Lower lobe of right lung (tissue), 2 donors: ENCODE results near the gene CTRB2. TPM values are rescaled to one million over a fixed set of nuclear protein-coding genes. Genes with fewer than 3 reads are reported as not detected.
"Not testable (repeated sequence)": the region's sequence is repeated elsewhere in the genome, so short reads cannot be mapped to it uniquely, and the experiment has no call there.

ENCODE experiments used
- ATAC-seq, 2 donors: fragments of 200-7000 bp; cut with Tn5 transposase; one replicate each; pipeline ENCODE4 v1.9.1; 2020 to 2022; ENCODE audit warnings: mild to moderate bottlenecking in 2 of 2, moderate library complexity in 2 of 2
- DNase-seq: peaks from one replicate; pipeline ENCODE4 v3.0.0-alpha.2; 2020
- H3K27ac ChIP-seq: fragments of 200-600 bp; one replicate; pipeline ENCODE4 v1.8.0; 2022
- H3K27me3 ChIP-seq: fragments of 200-600 bp; one replicate; pipeline ENCODE4 v1.8.0; 2022; ENCODE audit warnings: low read depth
- H3K36me3 ChIP-seq: fragments of 200-600 bp; one replicate; pipeline ENCODE4 v1.8.0; 2022; ENCODE audit warnings: mild to moderate bottlenecking
- H3K4me1 ChIP-seq: fragments of 200-600 bp; one replicate; pipeline ENCODE4 v1.8.0; 2022
- H3K4me3 ChIP-seq: fragments of 200-600 bp; one replicate; pipeline ENCODE4 v1.8.0; 2022; ENCODE audit warnings: mild to moderate bottlenecking
- H3K9me3 ChIP-seq: fragments of 200-600 bp; one replicate; pipeline ENCODE4 v1.8.0; 2022
- intact Hi-C: fragments of 100-400 bp; cut with DNase I; formaldehyde crosslinking; loops from one replicate; pipeline ENCODE4 v1.11.0; 2022
- total RNA-seq: library from RNA; stranded (reverse); fragmentation: NEBNext Ultra II Directional; extraction: Animal tissue kit (Norgen Biotek cat#: 25700); gene quantifications from one replicate; pipeline ENCODE4 v1.2.1, GENCODE V29; 2021
- TF ChIP-seq, protein P1 (sequence below): fragments of 200-600 bp; IDR thresholded peaks from one replicate; pipeline ENCODE4 v1.8.0; 2022; ENCODE audit warnings: antibody characterized with exemption, mild to moderate bottlenecking
- donor health status: DM: no; HTN: yes; CAD: no; lungs with severe emphysema.

The CTRB2 gene
- total RNA-seq, 1 donor from 2014 or later: 0.44 TPM

GRCh38 chr16:75207831-75208230 is 870 bp upstream of the CTRB2 start:
- H3K4me1 ChIP-seq: no peaks in the 10 kb centered on the region
- intact Hi-C loops: no loop called here
- H3K4me3 ChIP-seq: no peak overlapping the region
- H3K36me3 ChIP-seq: no peaks in the 10 kb centered on the region
- ATAC-seq (no peak), DNase-seq (no peak)
- H3K27ac ChIP-seq: no peak overlapping the region
- H3K27me3 ChIP-seq: no peaks in the 10 kb centered on the region
- TF ChIP-seq, protein P1, sequence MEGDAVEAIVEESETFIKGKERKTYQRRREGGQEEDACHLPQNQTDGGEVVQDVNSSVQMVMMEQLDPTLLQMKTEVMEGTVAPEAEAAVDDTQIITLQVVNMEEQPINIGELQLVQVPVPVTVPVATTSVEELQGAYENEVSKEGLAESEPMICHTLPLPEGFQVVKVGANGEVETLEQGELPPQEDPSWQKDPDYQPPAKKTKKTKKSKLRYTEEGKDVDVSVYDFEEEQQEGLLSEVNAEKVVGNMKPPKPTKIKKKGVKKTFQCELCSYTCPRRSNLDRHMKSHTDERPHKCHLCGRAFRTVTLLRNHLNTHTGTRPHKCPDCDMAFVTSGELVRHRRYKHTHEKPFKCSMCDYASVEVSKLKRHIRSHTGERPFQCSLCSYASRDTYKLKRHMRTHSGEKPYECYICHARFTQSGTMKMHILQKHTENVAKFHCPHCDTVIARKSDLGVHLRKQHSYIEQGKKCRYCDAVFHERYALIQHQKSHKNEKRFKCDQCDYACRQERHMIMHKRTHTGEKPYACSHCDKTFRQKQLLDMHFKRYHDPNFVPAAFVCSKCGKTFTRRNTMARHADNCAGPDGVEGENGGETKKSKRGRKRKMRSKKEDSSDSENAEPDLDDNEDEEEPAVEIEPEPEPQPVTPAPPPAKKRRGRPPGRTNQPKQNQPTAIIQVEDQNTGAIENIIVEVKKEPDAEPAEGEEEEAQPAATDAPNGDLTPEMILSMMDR: no peak
- H3K9me3 ChIP-seq: no peaks in the 10 kb centered on the region

- H3K4me1 ChIP-seq, H3K36me3 ChIP-seq, H3K27ac ChIP-seq, H3K4me3 ChIP-seq, H3K27me3 ChIP-seq, H3K9me3 ChIP-seq, intact Hi-C loops, DNase-seq: not testable (repeated sequence)
- ATAC-seq: peak; percentile 4 to 6
Measured at GRCh38 chr16:75205961-75206748, 806 bp downstream of the CTRB2 start.

DNA sequence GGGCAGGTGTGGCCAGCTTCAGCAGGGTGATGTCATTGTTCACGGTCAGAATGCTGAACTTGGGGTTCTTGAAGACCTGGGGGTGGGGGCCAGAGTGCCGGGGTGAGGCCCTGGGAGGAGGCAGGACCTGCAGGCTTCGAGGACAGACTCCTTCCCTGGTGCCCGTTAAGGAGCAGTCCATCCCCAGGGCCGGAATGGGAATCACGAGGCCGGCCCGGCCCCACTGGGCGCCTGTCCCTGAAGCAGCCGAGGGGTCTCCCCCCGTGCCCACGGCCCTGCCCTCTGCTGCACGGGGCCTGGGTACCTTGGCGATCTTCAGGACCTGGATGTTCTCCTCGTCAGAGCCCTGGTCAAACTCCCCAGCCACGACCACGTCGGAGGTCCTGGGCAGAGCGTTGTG is 1.5 kb downstream of the CTRB2 start:
- H3K27me3 ChIP-seq, intact Hi-C loops, H3K27ac ChIP-seq, ATAC-seq, H3K9me3 ChIP-seq, H3K36me3 ChIP-seq, H3K4me3 ChIP-seq, H3K4me1 ChIP-seq: not testable (repeated sequence)
- peak; percentile 6 for DNase-seq

GRCh38 chr16:75204905-75205304 is 2.1 kb downstream of the CTRB2 start:
- DNase-seq, H3K36me3 ChIP-seq, H3K9me3 ChIP-seq, intact Hi-C loops, H3K27me3 ChIP-seq, H3K4me3 ChIP-seq, H3K27ac ChIP-seq, H3K4me1 ChIP-seq: not testable (repeated sequence)
- peak in 1 of 2 donors; percentile 2 for ATAC-seq

DNA sequence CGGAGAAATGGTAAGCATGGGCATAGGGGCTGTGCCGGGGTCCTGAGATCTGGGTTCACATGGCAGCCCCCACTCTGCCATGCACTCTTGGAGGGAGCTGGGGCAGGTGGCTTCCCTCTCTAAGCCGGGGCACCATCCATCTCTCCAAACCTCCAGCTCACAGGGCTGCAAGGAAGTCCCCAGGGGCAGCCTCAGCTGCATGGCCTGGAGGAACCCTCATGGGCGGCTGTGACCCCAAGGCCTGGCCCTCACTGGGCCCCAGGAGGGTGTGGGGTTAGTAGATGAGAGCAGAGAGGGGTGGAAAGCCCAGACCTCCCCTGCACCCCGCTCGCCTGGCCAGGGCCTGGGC is 2.6 kb downstream of the CTRB2 start:
- no peaks in the 10 kb centered on the region for H3K27me3 ChIP-seq
- TF ChIP-seq, protein P1: no peak
- no peaks in the 10 kb centered on the region for H3K4me1 ChIP-seq
- no peak overlapping the region for H3K27ac ChIP-seq
- intact Hi-C loops: no loop called here
- DNase-seq: peak; percentile 24
- peak in 1 of 2 donors; percentile 9 for ATAC-seq
- H3K9me3 ChIP-seq: no peaks in the 10 kb centered on the region
- no peaks in the 10 kb centered on the region for H3K36me3 ChIP-seq
- no peak overlapping the region for H3K4me3 ChIP-seq

DNA sequence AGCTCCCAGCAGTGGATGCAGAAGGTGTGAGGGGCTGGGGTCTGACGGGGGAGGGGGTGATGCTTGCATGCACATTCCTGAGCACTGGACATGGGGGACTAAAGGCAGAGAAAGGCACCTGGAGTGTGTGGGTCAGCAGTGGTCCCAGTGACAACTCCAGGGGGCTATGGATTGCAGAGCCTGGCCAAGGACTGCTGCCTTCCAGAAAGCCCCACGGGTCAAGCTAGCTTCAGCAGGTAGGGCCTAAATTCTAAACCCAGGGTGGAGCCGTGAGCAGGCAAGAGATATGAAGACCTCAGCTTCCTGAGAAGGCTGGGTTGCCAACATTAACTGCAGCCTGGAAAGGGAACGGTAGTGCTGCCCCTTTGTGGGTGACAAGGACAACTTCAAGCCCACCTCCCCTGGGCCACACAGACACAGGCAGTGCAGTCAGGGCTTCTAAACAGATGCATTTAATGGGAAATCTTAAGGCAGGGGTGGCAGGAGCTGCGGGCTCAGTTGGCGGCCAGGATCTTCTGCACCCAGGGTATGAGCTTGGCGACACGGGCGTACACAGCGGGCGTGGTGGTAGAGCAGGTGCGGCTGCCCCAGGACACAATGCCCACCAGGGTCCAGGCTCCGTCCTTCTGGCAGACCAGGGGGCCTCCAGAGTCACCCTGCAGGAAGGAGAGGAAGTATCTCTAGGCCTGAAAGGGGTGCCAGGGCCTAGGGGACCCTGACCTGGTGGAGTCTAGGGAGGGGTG is 3.1 kb downstream of the CTRB2 start:
- DNase-seq: peak; percentile 35
- Histone ChIP-seq H3K27me3 (peaks cover under 1% of the 10 kb centered on the region), H3K4me1 (no peaks in the 10 kb centered on the region), H3K4me3 (no peak overlapping the region), H3K36me3 (no peaks in the 10 kb centered on the region), H3K27ac (no peak overlapping the region), H3K9me3 (no peaks in the 10 kb centered on the region)
- ATAC-seq: no peak
- intact Hi-C loops: no loop called here
- TF ChIP-seq, protein P1: no peak

- DNase-seq (peak; percentile 32), ATAC-seq (no peak)
- Histone ChIP-seq H3K27me3 (peaks cover 8% of the 10 kb centered on the region), H3K4me3 (no peak overlapping the region), H3K36me3 (no peaks in the 10 kb centered on the region), H3K27ac (no peak overlapping the region), H3K4me1 (no peaks in the 10 kb centered on the region), H3K9me3 (no peaks in the 10 kb centered on the region)
- intact Hi-C loops: no loop called here
- TF ChIP-seq, protein P1: no peak
Measured at GRCh38 chr16:75203096-75203495, 3.9 kb downstream of the CTRB2 start.
